Activated T-helper 17 cell treated with anti-CD3 and anti-CD28 coated beads, Interleukin-2, amount 50 U/mL, for 72 hours (primary cell): Measurements from ENCODE around the gene E4F1. TPM values are rescaled to one million over a fixed set of nuclear protein-coding genes. Genes with fewer than 3 reads are reported as not detected.
A peak's percentile ranks its signal among the peaks of the same experiment; 100 is the strongest.
"Not testable (repeated sequence)": the region's sequence is repeated elsewhere in the genome, so short reads cannot be mapped to it uniquely, and the experiment has no call there.

Source experiments
- ATAC-seq: fragments of 150-1000 bp; cut with Tn5 transposase; replicated peaks from 2 replicates; pipeline ENCODE4 v1.10.0; 2021; ENCODE audit warnings: mild to moderate bottlenecking, moderate library complexity
- H3K27ac Mint-ChIP-seq: one replicate; pipeline ENCODE4 v1.8.0; 2022; ENCODE audit warnings: mixed read lengths
- H3K27me3 Mint-ChIP-seq: one replicate; pipeline ENCODE4 v1.8.0; 2022; ENCODE audit warnings: mixed read lengths
- H3K36me3 Mint-ChIP-seq: one replicate; pipeline ENCODE4 v1.8.0; 2022; ENCODE audit warnings: low read depth, mild to moderate bottlenecking, mixed read lengths
- H3K4me1 Mint-ChIP-seq: one replicate; pipeline ENCODE4 v1.8.0; 2022; ENCODE audit warnings: mixed read lengths
- H3K4me3 Mint-ChIP-seq: one replicate; pipeline ENCODE4 v1.8.0; 2022; ENCODE audit warnings: mild to moderate bottlenecking, mixed read lengths
- H3K9me3 Mint-ChIP-seq: one replicate; pipeline ENCODE4 v1.8.0; 2022; ENCODE audit warnings: mixed read lengths
- total RNA-seq, 2 donors: library from RNA; stranded (reverse); gene quantifications; one replicate each; pipeline ENCODE4 v1.2.3, GENCODE V29; 2022

The E4F1 gene
- total RNA-seq, 2 donors from 2014 or later, result 20.1 to 22.8 TPM

- peak; percentile 36 for ATAC-seq
- H3K9me3 Mint-ChIP-seq, result no peaks in the 10 kb centered on the region
- peaks cover 15% of the 10 kb centered on the region for H3K27me3 Mint-ChIP-seq
- peak within 1 kb of the TSS; percentile 56 for H3K4me3 Mint-ChIP-seq
- no peak within 1 kb of the TSS for H3K27ac Mint-ChIP-seq
- H3K4me1 Mint-ChIP-seq, result no peaks in the 10 kb centered on the region
- H3K36me3 Mint-ChIP-seq, result no peaks in the 10 kb centered on the region
These were observed 27.0 kb upstream of the E4F1 start, which contains the start of gene CASKIN1 for GRCh38 chr16:2196162-2196980. TSS of gene CASKIN1 (minus strand) at chr16:2196605. CDS start at chr16:2196432, 173 bp downstream.

- peaks cover 15% of the 10 kb centered on the region for H3K27me3 Mint-ChIP-seq
- no peak for ATAC-seq
- no peaks in the 10 kb centered on the region for H3K9me3 Mint-ChIP-seq
- H3K27ac Mint-ChIP-seq, result no peak overlapping the region
- H3K4me3 Mint-ChIP-seq, result peak overlapping the region; percentile 47
- no peaks in the 10 kb centered on the region for H3K36me3 Mint-ChIP-seq
- no peaks in the 10 kb centered on the region for H3K4me1 Mint-ChIP-seq
These were observed 26.3 kb upstream of the E4F1 start for GRCh38 chr16:2196981-2197511.

- Mint-ChIP-seq H3K9me3 (no peaks in the 10 kb centered on the region), H3K4me3 (peak overlapping the region; percentile 47), H3K36me3 (no peaks in the 10 kb centered on the region), H3K27ac (no peak overlapping the region), H3K4me1 (no peaks in the 10 kb centered on the region), H3K27me3 (peaks cover 15% of the 10 kb centered on the region)
- ATAC-seq, result no peak
These were observed 25.6 kb upstream of the E4F1 start for GRCh38 chr16:2197765-2198164.

- no peaks in the 10 kb centered on the region for H3K36me3 Mint-ChIP-seq
- H3K4me1 Mint-ChIP-seq, result no peaks in the 10 kb centered on the region
- H3K27ac Mint-ChIP-seq, result no peak overlapping the region
- H3K9me3 Mint-ChIP-seq, result no peaks in the 10 kb centered on the region
- H3K4me3 Mint-ChIP-seq, result peak overlapping the region; percentile 47
- peaks cover 15% of the 10 kb centered on the region for H3K27me3 Mint-ChIP-seq
- ATAC-seq, result no peak
These were observed 25.1 kb upstream of the E4F1 start for GRCh38 chr16:2198283-2198682.

- no peaks in the 10 kb centered on the region for H3K9me3 Mint-ChIP-seq
- no peak overlapping the region for H3K4me3 Mint-ChIP-seq
- no peaks in the 10 kb centered on the region for H3K4me1 Mint-ChIP-seq
- H3K27me3 Mint-ChIP-seq, result peaks cover 15% of the 10 kb centered on the region
- no peaks in the 10 kb centered on the region for H3K36me3 Mint-ChIP-seq
- no peak overlapping the region for H3K27ac Mint-ChIP-seq
- ATAC-seq, result no peak
These were observed 24.3 kb upstream of the E4F1 start for GRCh38 chr16:2199095-2199494.

- no peak for ATAC-seq
- no peak overlapping the region for H3K27ac Mint-ChIP-seq
- H3K4me1 Mint-ChIP-seq, result peaks cover 4% of the 10 kb centered on the region
- no peak overlapping the region for H3K4me3 Mint-ChIP-seq
- peaks cover 15% of the 10 kb centered on the region for H3K27me3 Mint-ChIP-seq
- no peaks in the 10 kb centered on the region for H3K9me3 Mint-ChIP-seq
- H3K36me3 Mint-ChIP-seq, result no peaks in the 10 kb centered on the region
These were observed 23.7 kb upstream of the E4F1 start for GRCh38 chr16:2199621-2200139.

GRCh38 chr16:2200313-2200712, 23.1 kb upstream of the E4F1 start:
- H3K36me3 Mint-ChIP-seq, result no peaks in the 10 kb centered on the region
- H3K27ac Mint-ChIP-seq, result no peak overlapping the region
- H3K27me3 Mint-ChIP-seq, result peaks cover 11% of the 10 kb centered on the region
- H3K9me3 Mint-ChIP-seq, result no peaks in the 10 kb centered on the region
- no peak for ATAC-seq
- peaks cover 6% of the 10 kb centered on the region for H3K4me1 Mint-ChIP-seq
- H3K4me3 Mint-ChIP-seq, result no peak overlapping the region

GRCh38 chr16:2203119-2203688, 20.2 kb upstream of the E4F1 start:
- ATAC-seq, H3K27me3 Mint-ChIP-seq, H3K9me3 Mint-ChIP-seq, H3K27ac Mint-ChIP-seq: not testable (repeated sequence)
- Mint-ChIP-seq H3K4me3 (peak overlapping the region; percentile 80), H3K4me1 (peaks cover 11% of the 10 kb centered on the region), H3K36me3 (peaks cover 20% of the 10 kb centered on the region)

GRCh38 chr16:2204416-2205103, 18.8 kb upstream of the E4F1 start:
- Mint-ChIP-seq H3K9me3 (no peaks in the 10 kb centered on the region), H3K4me1 (peaks cover 11% of the 10 kb centered on the region), H3K36me3 (peaks cover 23% of the 10 kb centered on the region), H3K4me3 (peak overlapping the region; percentile 80), H3K27ac (peak overlapping the region; percentile 85), H3K27me3 (no peaks in the 10 kb centered on the region)
- ATAC-seq, result peak; percentile 0

GRCh38 chr16:2205104-2205966, 18.1 kb upstream of the E4F1 start, which contains the start of gene MLST8:
TSS of gene MLST8 (plus strand) at chr16:2205454. CDS start at chr16:2206086, 632 bp downstream.
- H3K9me3 Mint-ChIP-seq, result no peaks in the 10 kb centered on the region
- peaks cover 23% of the 10 kb centered on the region for H3K36me3 Mint-ChIP-seq
- ATAC-seq, result peak; percentile 83
- peaks cover 11% of the 10 kb centered on the region for H3K4me1 Mint-ChIP-seq
- no peaks in the 10 kb centered on the region for H3K27me3 Mint-ChIP-seq
- H3K4me3 Mint-ChIP-seq, result peak within 1 kb of the TSS; percentile 80
- H3K27ac Mint-ChIP-seq, result peak within 1 kb of the TSS; percentile 85

- Mint-ChIP-seq H3K4me1 (peaks cover 11% of the 10 kb centered on the region), H3K27ac (peak overlapping the region; percentile 22), H3K27me3 (no peaks in the 10 kb centered on the region), H3K9me3 (no peaks in the 10 kb centered on the region), H3K4me3 (peak overlapping the region; percentile 80), H3K36me3 (peaks cover 23% of the 10 kb centered on the region)
- no peak for ATAC-seq
These were observed 17.5 kb upstream of the E4F1 start for GRCh38 chr16:2205967-2206313.

- H3K4me1 Mint-ChIP-seq, result peaks cover 11% of the 10 kb centered on the region
These were observed 17.0 kb upstream of the E4F1 start for GRCh38 chr16:2206420-2206779.

GRCh38 chr16:2206780-2207433, 16.5 kb upstream of the E4F1 start:
- Mint-ChIP-seq H3K27ac (no peak overlapping the region), H3K9me3 (no peaks in the 10 kb centered on the region)
- ATAC-seq, result no peak

More at GRCh38 chr16:2206420-2206779, 17.0 kb upstream of the E4F1 start:
- Mint-ChIP-seq H3K4me3 (peak overlapping the region; percentile 80), H3K27ac (peak overlapping the region; percentile 22), H3K36me3 (peaks cover 24% of the 10 kb centered on the region), H3K27me3 (no peaks in the 10 kb centered on the region), H3K9me3 (no peaks in the 10 kb centered on the region)
- no peak for ATAC-seq

More at GRCh38 chr16:2206780-2207433, 16.5 kb upstream of the E4F1 start:
- Mint-ChIP-seq H3K4me1 (peaks cover 14% of the 10 kb centered on the region), H3K4me3 (peak overlapping the region; percentile 80), H3K36me3 (peaks cover 29% of the 10 kb centered on the region), H3K27me3 (no peaks in the 10 kb centered on the region)
